ENCODE measurements around the gene NMRAL1. TPM values are rescaled to one million over a fixed set of nuclear protein-coding genes. Genes with fewer than 3 reads are reported as not detected.

The NMRAL1 gene
- polyA plus RNA-seq, 1 donor from 2014 or later: 6.3 TPM

GRCh38 chr16:4416200-4417032 is 58.0 kb downstream of the NMRAL1 start, which contains the start of gene CORO7:
Gene CORO7, minus strand, starts transcription at chr16:4416596. Its CDS starts 78 bp downstream, at chr16:4416518.
- peak within 1 kb of the TSS; percentile 40 for H2AFZ ChIP-seq (ENCODE audit: low read depth, low read length)
- peaks cover 11% of the 10 kb centered on the region for H3K79me2 ChIP-seq (replicated peaks; ENCODE audit: insufficient read depth, low read length)
- H3K27me3 ChIP-seq (ENCODE audit: insufficient read depth, low read depth, low read length): no peaks in the 10 kb centered on the region
- no peaks in the 10 kb centered on the region for H3K36me3 ChIP-seq (ENCODE audit: insufficient read depth, low read length)
- TF ChIP-seq EP300 (conservative IDR thresholded peaks at IDR 0.05; ENCODE audit: poor library complexity, severe bottlenecking) (peak; percentile 26), MXI1 (conservative IDR thresholded peaks at IDR 0.05; ENCODE audit: poor library complexity, severe bottlenecking) (peak; percentile 78), RAD21 (conservative IDR thresholded peaks at IDR 0.05) (no peak), SMC3 (conservative IDR thresholded peaks at IDR 0.05; ENCODE audit: poor library complexity) (no peak), EZH2 (IDR thresholded peaks at IDR 0.05; ENCODE audit: borderline replicate concordance, insufficient read depth, low read length, poor library complexity, severe bottlenecking) (no peak), REST (IDR thresholded peaks at IDR 0.05; ENCODE audit: borderline replicate concordance) (peak; percentile 32), CTCF (IDR thresholded peaks at IDR 0.05; ENCODE audit: poor library complexity, severe bottlenecking) (no peak), POLR2AphosphoS5 (IDR thresholded peaks at IDR 0.05) (peak; percentile 85)
- no peaks in the 10 kb centered on the region for H3F3A ChIP-seq (ENCODE audit: insufficient read depth, low read length, poor library complexity, severe bottlenecking)
- peak within 1 kb of the TSS; percentile 71 for H3K4me2 ChIP-seq (ENCODE audit: low read length)
- H3K27ac ChIP-seq (ENCODE audit: low read length): peak within 1 kb of the TSS; percentile 62
- H3K9me3 ChIP-seq (ENCODE audit: low read length): no peaks in the 10 kb centered on the region
- peak within 1 kb of the TSS; percentile 76 for H3K9ac ChIP-seq (ENCODE audit: low read length)
- H3K9me2 ChIP-seq (ENCODE audit: insufficient read depth, low read length): no peaks in the 10 kb centered on the region
- H4K20me1 ChIP-seq (ENCODE audit: insufficient read depth): no peaks in the 10 kb centered on the region
- peak within 1 kb of the TSS; percentile 96 for H3K4me3 ChIP-seq (ENCODE audit: low read length)

GRCh38 chr16:4415538-4416199 is 58.8 kb downstream of the NMRAL1 start:
- H3K9ac ChIP-seq (ENCODE audit: low read length): peak overlapping the region; percentile 76
- no peaks in the 10 kb centered on the region for H3K9me2 ChIP-seq (ENCODE audit: insufficient read depth, low read length)
- no peak for TF ChIP-seq TAF1 (IDR thresholded peaks at IDR 0.05; ENCODE audit: low read depth)
- TF ChIP-seq MXI1 (conservative IDR thresholded peaks at IDR 0.05; ENCODE audit: poor library complexity, severe bottlenecking): no peak
- peak; percentile 28 for TF ChIP-seq POLR2AphosphoS5 (IDR thresholded peaks at IDR 0.05)
- H3K79me2 ChIP-seq (replicated peaks; ENCODE audit: insufficient read depth, low read length): peaks cover 11% of the 10 kb centered on the region
- H2AFZ ChIP-seq (ENCODE audit: low read depth, low read length): peak overlapping the region; percentile 40
- peak overlapping the region; percentile 17 for H3K27ac ChIP-seq (ENCODE audit: low read length)
- no peaks in the 10 kb centered on the region for H3K9me3 ChIP-seq (ENCODE audit: low read length)
- H3K4me3 ChIP-seq (ENCODE audit: low read length): peak overlapping the region; percentile 96
- no peaks in the 10 kb centered on the region for H3K36me3 ChIP-seq (ENCODE audit: insufficient read depth, low read length)
- H4K20me1 ChIP-seq (ENCODE audit: insufficient read depth): no peaks in the 10 kb centered on the region
- no peaks in the 10 kb centered on the region for H3K27me3 ChIP-seq (ENCODE audit: insufficient read depth, low read depth, low read length)
- H3F3A ChIP-seq (ENCODE audit: insufficient read depth, low read length, poor library complexity, severe bottlenecking): no peaks in the 10 kb centered on the region
- H3K4me2 ChIP-seq (ENCODE audit: low read length): peak overlapping the region; percentile 71
